ENCODE data around the gene PRICKLE2.

DNA sequence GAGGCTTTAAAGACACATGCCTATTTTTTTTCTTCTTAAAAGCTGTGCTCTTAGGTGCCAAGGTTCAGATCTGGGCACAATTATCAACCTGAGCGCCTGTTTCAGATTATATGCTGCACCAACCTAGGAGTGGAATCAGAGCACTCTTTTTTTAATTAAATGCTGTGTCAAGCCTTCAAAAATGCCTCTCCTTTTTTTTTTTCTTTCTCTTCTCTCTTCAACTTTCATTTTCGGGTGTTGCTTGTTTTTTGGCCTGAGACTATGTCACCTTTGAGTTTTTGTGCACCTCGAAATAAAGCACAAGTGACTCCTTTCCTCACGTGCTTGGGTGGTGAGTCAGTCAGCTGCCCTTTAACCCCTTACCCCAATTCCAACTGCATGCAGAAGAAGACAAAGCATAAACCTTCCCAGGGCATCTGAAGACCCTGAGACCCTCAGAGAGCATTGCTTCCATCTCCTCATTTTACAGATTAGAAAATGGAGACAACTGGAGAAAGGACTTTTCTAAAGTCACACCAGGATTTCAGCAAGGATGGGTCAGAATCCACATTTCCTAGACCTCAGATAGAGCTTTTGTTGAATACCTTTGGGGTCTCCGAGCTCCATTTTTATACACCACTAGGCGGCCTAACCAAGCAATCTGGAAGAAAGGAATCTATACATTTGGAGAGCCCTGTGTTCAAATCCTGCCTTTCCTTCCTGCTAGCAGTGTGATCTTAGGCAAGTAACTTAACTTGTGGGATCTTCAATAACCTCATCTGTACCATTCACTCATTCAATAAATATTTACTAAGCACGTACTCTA is 631 bp upstream of the PRICKLE2 start:
- TF ChIP-seq, protein P1, sequence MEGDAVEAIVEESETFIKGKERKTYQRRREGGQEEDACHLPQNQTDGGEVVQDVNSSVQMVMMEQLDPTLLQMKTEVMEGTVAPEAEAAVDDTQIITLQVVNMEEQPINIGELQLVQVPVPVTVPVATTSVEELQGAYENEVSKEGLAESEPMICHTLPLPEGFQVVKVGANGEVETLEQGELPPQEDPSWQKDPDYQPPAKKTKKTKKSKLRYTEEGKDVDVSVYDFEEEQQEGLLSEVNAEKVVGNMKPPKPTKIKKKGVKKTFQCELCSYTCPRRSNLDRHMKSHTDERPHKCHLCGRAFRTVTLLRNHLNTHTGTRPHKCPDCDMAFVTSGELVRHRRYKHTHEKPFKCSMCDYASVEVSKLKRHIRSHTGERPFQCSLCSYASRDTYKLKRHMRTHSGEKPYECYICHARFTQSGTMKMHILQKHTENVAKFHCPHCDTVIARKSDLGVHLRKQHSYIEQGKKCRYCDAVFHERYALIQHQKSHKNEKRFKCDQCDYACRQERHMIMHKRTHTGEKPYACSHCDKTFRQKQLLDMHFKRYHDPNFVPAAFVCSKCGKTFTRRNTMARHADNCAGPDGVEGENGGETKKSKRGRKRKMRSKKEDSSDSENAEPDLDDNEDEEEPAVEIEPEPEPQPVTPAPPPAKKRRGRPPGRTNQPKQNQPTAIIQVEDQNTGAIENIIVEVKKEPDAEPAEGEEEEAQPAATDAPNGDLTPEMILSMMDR (IDR thresholded peaks at IDR 0.05): no peak
- no peak for TF ChIP-seq POLR2A (IDR thresholded peaks at IDR 0.05)

Data from testis (tissue), 2 donors.